ENCODE results near the gene COMMD2.

The COMMD2 gene

DNA sequence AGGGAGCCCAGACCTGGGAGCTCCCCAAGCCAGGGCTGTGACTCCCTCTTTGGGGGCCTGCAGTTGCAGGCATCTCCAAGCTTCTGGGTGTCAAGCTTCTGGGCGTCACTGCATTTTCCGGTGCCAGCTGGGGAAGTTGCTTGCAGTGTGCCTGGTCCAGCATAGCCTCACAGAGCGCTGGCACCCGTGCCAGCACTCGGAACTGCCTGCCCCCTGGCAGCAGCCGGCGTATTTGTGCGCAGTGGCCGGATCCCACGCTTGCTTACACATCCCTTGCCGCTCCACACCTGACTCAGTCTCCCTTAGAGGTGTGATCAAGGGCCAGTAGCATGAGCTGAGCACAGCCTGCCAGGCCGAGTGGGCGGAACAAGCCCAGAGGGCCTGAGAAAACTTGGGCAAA is 37.0 kb downstream of the COMMD2 start:
- TF ChIP-seq, protein P1, sequence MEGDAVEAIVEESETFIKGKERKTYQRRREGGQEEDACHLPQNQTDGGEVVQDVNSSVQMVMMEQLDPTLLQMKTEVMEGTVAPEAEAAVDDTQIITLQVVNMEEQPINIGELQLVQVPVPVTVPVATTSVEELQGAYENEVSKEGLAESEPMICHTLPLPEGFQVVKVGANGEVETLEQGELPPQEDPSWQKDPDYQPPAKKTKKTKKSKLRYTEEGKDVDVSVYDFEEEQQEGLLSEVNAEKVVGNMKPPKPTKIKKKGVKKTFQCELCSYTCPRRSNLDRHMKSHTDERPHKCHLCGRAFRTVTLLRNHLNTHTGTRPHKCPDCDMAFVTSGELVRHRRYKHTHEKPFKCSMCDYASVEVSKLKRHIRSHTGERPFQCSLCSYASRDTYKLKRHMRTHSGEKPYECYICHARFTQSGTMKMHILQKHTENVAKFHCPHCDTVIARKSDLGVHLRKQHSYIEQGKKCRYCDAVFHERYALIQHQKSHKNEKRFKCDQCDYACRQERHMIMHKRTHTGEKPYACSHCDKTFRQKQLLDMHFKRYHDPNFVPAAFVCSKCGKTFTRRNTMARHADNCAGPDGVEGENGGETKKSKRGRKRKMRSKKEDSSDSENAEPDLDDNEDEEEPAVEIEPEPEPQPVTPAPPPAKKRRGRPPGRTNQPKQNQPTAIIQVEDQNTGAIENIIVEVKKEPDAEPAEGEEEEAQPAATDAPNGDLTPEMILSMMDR (IDR thresholded peaks at IDR 0.05; ENCODE audit: control insufficient read depth, extremely low read depth, insufficient read depth) = no peak
- H3K4me3 ChIP-seq (ENCODE audit: low read depth, low read length) = no peak overlapping the region
- DNase-seq (ENCODE audit: low read depth) = no peak

DNA sequence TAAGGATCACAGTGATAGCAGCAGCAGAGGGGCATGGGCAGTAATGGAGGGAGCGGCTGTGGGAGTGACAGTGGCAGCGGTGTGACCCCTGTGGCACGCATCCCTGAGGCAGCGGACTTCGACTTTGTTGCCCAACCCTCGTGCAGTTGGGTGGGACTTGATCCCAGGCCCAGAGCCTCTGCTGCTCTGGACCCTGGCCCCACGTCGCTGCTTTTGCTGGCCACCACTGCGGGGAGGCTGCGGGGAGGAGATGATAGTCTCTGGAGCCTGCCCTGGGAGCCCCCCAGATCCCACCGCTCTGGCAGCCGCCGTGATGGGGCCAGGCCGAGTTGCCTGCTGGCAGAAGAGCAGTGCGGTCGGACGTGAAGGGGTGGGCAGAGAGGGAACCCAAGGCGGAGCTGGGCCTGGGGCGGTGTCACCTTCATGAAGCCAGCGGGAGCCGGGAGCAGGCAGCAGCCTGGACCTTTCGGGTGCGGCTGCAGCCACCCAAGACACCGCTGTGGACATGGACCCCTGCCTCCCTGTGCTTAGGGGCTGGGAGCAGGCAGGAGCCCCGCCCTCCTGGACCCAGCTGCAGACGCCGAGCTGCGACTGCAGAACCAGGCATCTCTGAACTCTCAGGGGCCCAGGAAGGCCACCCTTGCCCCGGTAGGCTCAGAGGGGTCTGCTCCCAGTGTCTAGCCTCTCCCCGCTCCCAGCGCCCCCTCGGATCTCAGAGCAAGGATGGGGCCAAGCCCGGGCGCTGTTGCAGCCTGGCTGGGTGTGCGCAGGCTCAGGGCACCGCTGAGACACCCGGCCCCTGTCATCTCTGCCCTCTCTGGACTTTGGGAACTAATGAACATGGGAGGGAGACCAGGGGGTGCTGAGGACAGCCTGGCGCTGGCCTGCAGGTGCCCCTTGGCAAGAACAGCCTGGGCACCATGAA is 38.3 kb downstream of the COMMD2 start:
- DNase-seq (ENCODE audit: low read depth) = no peak
- no peak overlapping the region for H3K4me3 ChIP-seq (ENCODE audit: low read depth, low read length)
- TF ChIP-seq, protein P1 (IDR thresholded peaks at IDR 0.05; ENCODE audit: control insufficient read depth, extremely low read depth, insufficient read depth) = no peak

GRCh38 chr3:149706905-149707304 is 45.4 kb downstream of the COMMD2 start:
- H3K4me3 ChIP-seq (ENCODE audit: low read depth, low read length) = no peak overlapping the region
- TF ChIP-seq, protein P1 (IDR thresholded peaks at IDR 0.05; ENCODE audit: control insufficient read depth, extremely low read depth, insufficient read depth) = no peak
- no peak for DNase-seq (ENCODE audit: low read depth)

DNA sequence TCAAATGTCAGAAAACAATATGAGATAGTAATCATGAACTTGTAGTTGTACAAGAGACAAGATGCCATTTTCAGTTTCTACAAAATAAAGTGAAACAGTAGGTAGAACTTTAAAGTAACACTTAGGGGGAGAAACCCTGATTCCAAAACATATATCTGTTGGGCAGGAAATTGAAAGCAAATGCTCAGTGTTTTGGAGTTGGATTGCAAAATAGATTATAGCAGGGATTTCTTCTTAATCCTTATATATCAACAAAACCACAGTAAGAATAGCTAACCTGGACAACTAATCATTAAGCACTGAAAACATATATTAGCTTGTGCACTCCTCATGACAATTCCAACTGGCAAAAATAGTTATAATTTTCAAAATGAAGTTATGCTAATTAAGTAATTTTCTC is 46.9 kb downstream of the COMMD2 start:
- TF ChIP-seq, protein P1 (IDR thresholded peaks at IDR 0.05; ENCODE audit: control insufficient read depth, extremely low read depth, insufficient read depth) = no peak
- no peak for DNase-seq (ENCODE audit: low read depth)

DNA sequence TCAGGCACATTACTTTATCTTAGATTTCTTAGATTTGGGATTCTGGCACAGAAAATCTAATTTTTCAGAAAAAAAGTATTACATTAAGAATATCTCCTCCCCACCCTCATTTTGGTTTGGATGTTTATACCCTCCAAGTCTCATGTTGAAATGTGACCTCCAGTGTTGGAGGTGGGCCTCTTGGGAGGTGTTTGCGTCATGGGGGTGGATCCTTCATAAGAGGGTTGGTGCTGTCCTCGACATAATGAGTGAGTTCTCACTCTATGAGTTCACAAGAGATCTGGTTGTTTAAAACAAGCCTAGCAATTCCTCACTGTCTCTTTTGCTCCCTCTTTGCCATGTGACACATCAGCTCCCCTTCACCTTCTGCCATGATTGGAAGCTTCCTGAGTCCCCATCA is 48.8 kb downstream of the COMMD2 start:
- no peak for DNase-seq (ENCODE audit: low read depth)
- TF ChIP-seq, protein P1 (IDR thresholded peaks at IDR 0.05; ENCODE audit: control insufficient read depth, extremely low read depth, insufficient read depth) = no peak
- H3K4me3 ChIP-seq (ENCODE audit: low read depth, low read length) = no peak overlapping the region

More for the DNA sequence above, 46.9 kb downstream of the COMMD2 start:
- no peak overlapping the region for H3K4me3 ChIP-seq (ENCODE audit: low read depth, low read length)

DNA sequence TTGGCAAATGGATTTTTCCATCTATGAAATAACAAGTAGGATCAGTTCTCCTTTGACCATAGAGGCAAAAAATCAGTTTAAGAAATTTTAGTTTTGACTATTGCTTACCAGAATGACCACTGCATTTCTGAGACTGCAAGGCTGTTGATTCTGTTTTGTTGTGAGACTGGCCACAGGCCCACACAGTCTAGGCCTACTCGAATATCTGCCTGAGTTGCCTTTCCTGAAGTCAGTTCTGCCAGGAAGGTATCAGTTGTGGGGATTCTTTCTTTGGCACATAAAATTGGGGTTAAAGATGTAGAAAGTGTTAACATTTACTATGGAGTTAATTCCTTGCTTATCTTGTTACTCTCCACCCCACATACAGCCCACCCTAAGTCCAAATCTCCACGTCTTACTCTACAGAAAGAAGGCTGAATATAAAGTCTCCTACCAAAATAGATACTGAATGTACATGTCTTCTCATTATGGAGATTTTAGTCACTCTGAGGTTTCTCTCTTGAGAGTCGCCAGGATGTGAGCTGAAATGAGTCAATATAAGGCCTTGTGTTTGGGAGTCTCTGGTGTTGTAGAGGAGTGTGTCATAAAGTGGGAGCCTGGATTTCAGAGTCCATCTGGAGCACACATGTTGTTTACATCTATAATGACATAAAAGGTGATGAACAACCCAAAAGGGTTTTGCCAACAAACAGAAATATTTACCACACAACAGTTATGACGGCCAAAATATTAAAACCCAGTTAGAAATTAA is 49.4 kb downstream of the COMMD2 start:
- no peak overlapping the region for H3K4me3 ChIP-seq (ENCODE audit: low read depth, low read length)
- no peak for DNase-seq (ENCODE audit: low read depth)
- TF ChIP-seq, protein P1 (IDR thresholded peaks at IDR 0.05; ENCODE audit: control insufficient read depth, extremely low read depth, insufficient read depth) = no peak
